Natural killer cell (primary cell): Measurements from ENCODE around the gene FOS. TPM values are rescaled to one million over a fixed set of nuclear protein-coding genes. Genes with fewer than 3 reads are reported as not detected.

ENCODE experiments used
- ATAC-seq, 3 donors: fragments of 150-1000 bp in 2 of 3; fragments of 200-7000 bp in 1 of 3; cut with Tn5 transposase; 1 replicate in 1 of 3; 2 replicates in 2 of 3; pipeline ENCODE4 v1.10.0; 2021; ENCODE audit warnings: mild to moderate bottlenecking in 2 of 3, moderate library complexity in 2 of 3
- DNase-seq, 2 donors: peaks; one replicate each; pipeline versions ENCODE4 v3.0.0 to v3.0.0-alpha.2; 2013 to 2021; ENCODE audit warnings: mixed read lengths in 1 of 2
- H3K27ac ChIP-seq: one replicate; pipeline ENCODE4 v1.5.1; 2013; ENCODE audit warnings: mild to moderate bottlenecking, low read length
- H3K27me3 ChIP-seq: one replicate; pipeline ENCODE4 v1.6.1; 2013; ENCODE audit warnings: low read length; ENCODE audit not compliant: control insufficient read depth, insufficient read depth
- H3K36me3 ChIP-seq: one replicate; pipeline ENCODE4 v1.6.1; 2013; ENCODE audit warnings: low read length; ENCODE audit not compliant: control insufficient read depth, insufficient read depth
- H3K4me1 ChIP-seq: one replicate; pipeline ENCODE4 v1.6.1; 2013; ENCODE audit warnings: low read length; ENCODE audit not compliant: control insufficient read depth, insufficient read depth
- H3K4me3 ChIP-seq: one replicate; pipeline ENCODE4 v1.5.1; 2013; ENCODE audit warnings: low read length
- H3K9me3 ChIP-seq: one replicate; pipeline ENCODE4 v1.6.1; 2013; ENCODE audit warnings: low read length; ENCODE audit not compliant: control insufficient read depth, insufficient read depth
- H3K27ac Mint-ChIP-seq, 2 donors: one replicate each; pipeline ENCODE4 v1.8.0; 2022; ENCODE audit warnings: mild to moderate bottlenecking in 2 of 2, mixed read lengths in 2 of 2, moderate library complexity in 1 of 2
- H3K27me3 Mint-ChIP-seq, 2 donors: one replicate each; pipeline ENCODE4 v1.8.0; 2022; ENCODE audit warnings: low read depth in 2 of 2, mixed read lengths in 2 of 2
- H3K36me3 Mint-ChIP-seq: one replicate; pipeline ENCODE4 v1.8.0; 2022; ENCODE audit warnings: mixed read lengths
- H3K4me1 Mint-ChIP-seq, 2 donors: one replicate each; pipeline ENCODE4 v1.8.0; 2022; ENCODE audit warnings: mixed read lengths in 2 of 2
- H3K4me3 Mint-ChIP-seq: one replicate; pipeline ENCODE4 v1.8.0; 2022; ENCODE audit warnings: mild to moderate bottlenecking, moderate library complexity, mixed read lengths
- H3K9me3 Mint-ChIP-seq, 2 donors: one replicate each; pipeline ENCODE4 v1.8.0; 2022; ENCODE audit warnings: mixed read lengths in 2 of 2
- WGBS: methylation state at CpG from one replicate; pipeline ENCODE4 v1.1.7; 2013; ENCODE audit warnings: missing lambda C conversion rate; ENCODE audit not compliant: insufficient coverage; 5-methylcytosine and 5-hydroxymethylcytosine counted together
- intact Hi-C: fragments of 100-400 bp; cut with micrococcal nuclease; formaldehyde crosslinking; loops from one replicate; pipeline ENCODE4 v1.14.2; 2022
- total RNA-seq, 4 donors: library from RNA; stranded (reverse); fragments of 120-200 nt in 1 of 4; gene quantifications; one replicate each; pipeline versions ENCODE4 v1.2.3 to v1.2.4, GENCODE V29; 2013 to 2022
- TF ChIP-seq, protein P1 (sequence below): fragments of 200-600 bp; IDR thresholded peaks from one replicate; pipeline ENCODE4 v1.8.0; 2022; ENCODE audit warnings: antibody characterized with exemption

The FOS gene
- total RNA-seq, 3 donors from 2014 or later (not counting 1 experiment from before 2014, with no cell fraction given), result 2,527 to 3,257 (median 3,104) TPM

DNA sequence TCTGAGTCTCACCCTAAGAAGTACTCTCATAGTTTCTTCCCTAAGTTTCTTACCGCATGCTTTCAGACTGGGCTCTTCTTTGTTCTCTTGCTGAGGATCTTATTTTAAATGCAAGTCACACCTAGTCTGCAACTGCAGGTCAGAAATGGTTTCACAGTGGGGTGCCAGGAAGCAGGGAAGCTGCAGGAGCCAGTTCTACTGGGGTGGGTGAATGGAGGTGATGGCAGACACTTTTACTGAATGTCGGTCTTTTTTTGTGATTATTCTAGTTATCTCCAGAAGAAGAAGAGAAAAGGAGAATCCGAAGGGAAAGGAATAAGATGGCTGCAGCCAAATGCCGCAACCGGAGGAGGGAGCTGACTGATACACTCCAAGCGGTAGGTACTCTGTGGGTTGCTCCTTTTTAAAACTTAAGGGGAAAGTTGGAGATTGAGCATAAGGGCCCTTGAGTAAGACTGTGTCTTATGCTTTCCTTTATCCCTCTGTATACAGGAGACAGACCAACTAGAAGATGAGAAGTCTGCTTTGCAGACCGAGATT lies 1.7 kb downstream of the FOS start:
- H3K27ac ChIP-seq, result no peak overlapping the region
- no peaks in the 10 kb centered on the region for H3K9me3 ChIP-seq
- TF ChIP-seq, protein P1, sequence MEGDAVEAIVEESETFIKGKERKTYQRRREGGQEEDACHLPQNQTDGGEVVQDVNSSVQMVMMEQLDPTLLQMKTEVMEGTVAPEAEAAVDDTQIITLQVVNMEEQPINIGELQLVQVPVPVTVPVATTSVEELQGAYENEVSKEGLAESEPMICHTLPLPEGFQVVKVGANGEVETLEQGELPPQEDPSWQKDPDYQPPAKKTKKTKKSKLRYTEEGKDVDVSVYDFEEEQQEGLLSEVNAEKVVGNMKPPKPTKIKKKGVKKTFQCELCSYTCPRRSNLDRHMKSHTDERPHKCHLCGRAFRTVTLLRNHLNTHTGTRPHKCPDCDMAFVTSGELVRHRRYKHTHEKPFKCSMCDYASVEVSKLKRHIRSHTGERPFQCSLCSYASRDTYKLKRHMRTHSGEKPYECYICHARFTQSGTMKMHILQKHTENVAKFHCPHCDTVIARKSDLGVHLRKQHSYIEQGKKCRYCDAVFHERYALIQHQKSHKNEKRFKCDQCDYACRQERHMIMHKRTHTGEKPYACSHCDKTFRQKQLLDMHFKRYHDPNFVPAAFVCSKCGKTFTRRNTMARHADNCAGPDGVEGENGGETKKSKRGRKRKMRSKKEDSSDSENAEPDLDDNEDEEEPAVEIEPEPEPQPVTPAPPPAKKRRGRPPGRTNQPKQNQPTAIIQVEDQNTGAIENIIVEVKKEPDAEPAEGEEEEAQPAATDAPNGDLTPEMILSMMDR, result no peak
- intact Hi-C loops, result no loop called here
- peaks cover 46 to 64% of the 10 kb centered on the region in 2 donors for H3K4me1 Mint-ChIP-seq
- peaks cover 49% of the 10 kb centered on the region for H3K4me1 ChIP-seq
- no peak for ATAC-seq
- H3K4me3 ChIP-seq, result peak overlapping the region; percentile 97
- peak overlapping the region; percentile 93 to 95 for H3K27ac Mint-ChIP-seq
- peaks cover 20 to 29% of the 10 kb centered on the region in 2 donors for H3K27me3 Mint-ChIP-seq
- H3K36me3 Mint-ChIP-seq, result peaks cover 7% of the 10 kb centered on the region
- H3K36me3 ChIP-seq, result peaks cover 16% of the 10 kb centered on the region
- 93% methylated on average over 7 of the region's 7 CpGs for WGBS
- DNase-seq, result no peak
- H3K4me3 Mint-ChIP-seq, result peak overlapping the region; percentile 93
- no peaks in the 10 kb centered on the region for H3K9me3 Mint-ChIP-seq
- H3K27me3 ChIP-seq, result peaks cover 21% of the 10 kb centered on the region

DNA sequence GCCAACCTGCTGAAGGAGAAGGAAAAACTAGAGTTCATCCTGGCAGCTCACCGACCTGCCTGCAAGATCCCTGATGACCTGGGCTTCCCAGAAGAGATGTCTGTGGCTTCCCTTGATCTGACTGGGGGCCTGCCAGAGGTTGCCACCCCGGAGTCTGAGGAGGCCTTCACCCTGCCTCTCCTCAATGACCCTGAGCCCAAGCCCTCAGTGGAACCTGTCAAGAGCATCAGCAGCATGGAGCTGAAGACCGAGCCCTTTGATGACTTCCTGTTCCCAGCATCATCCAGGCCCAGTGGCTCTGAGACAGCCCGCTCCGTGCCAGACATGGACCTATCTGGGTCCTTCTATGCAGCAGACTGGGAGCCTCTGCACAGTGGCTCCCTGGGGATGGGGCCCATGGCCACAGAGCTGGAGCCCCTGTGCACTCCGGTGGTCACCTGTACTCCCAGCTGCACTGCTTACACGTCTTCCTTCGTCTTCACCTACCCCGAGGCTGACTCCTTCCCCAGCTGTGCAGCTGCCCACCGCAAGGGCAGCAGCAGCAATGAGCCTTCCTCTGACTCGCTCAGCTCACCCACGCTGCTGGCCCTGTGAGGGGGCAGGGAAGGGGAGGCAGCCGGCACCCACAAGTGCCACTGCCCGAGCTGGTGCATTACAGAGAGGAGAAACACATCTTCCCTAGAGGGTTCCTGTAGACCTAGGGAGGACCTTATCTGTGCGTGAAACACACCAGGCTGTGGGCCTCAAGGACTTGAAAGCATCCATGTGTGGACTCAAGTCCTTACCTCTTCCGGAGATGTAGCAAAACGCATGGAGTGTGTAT lies 2.4 kb downstream of the FOS start:
- H3K9me3 ChIP-seq, result no peaks in the 10 kb centered on the region
- WGBS, result 92% methylated on average over 16 of the region's 17 CpGs
- TF ChIP-seq, protein P1, result no peak
- peaks cover 20 to 36% of the 10 kb centered on the region in 2 donors for H3K27me3 Mint-ChIP-seq
- ATAC-seq (no peak), DNase-seq (peak; percentile 51 to 70)
- peaks cover 21% of the 10 kb centered on the region for H3K27me3 ChIP-seq
- intact Hi-C loops, result no loop called here
- peaks cover 43% of the 10 kb centered on the region for H3K4me1 ChIP-seq
- H3K4me3 ChIP-seq, result peak overlapping the region; percentile 97
- H3K9me3 Mint-ChIP-seq, result no peaks in the 10 kb centered on the region
- H3K36me3 ChIP-seq, result peaks cover 16% of the 10 kb centered on the region
- H3K4me1 Mint-ChIP-seq, result peaks cover 43 to 59% of the 10 kb centered on the region in 2 donors
- H3K27ac ChIP-seq, result no peak overlapping the region
- peak overlapping the region; percentile 93 to 95 for H3K27ac Mint-ChIP-seq
- peak overlapping the region; percentile 93 for H3K4me3 Mint-ChIP-seq
- peaks cover 7% of the 10 kb centered on the region for H3K36me3 Mint-ChIP-seq

DNA sequence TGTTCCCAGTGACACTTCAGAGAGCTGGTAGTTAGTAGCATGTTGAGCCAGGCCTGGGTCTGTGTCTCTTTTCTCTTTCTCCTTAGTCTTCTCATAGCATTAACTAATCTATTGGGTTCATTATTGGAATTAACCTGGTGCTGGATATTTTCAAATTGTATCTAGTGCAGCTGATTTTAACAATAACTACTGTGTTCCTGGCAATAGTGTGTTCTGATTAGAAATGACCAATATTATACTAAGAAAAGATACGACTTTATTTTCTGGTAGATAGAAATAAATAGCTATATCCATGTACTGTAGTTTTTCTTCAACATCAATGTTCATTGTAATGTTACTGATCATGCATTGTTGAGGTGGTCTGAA lies 3.0 kb downstream of the FOS start:
- peak overlapping the region; percentile 93 to 95 for H3K27ac Mint-ChIP-seq
- H3K9me3 Mint-ChIP-seq, result no peaks in the 10 kb centered on the region
- peaks cover 16% of the 10 kb centered on the region for H3K36me3 ChIP-seq
- no CpG with 5 or more reads among the region's 1 CpG for WGBS
- intact Hi-C loops, result no loop called here
- H3K36me3 Mint-ChIP-seq, result peaks cover 7% of the 10 kb centered on the region
- DNase-seq (no peak), ATAC-seq (no peak)
- peaks cover 25 to 42% of the 10 kb centered on the region in 2 donors for H3K27me3 Mint-ChIP-seq
- peaks cover 37% of the 10 kb centered on the region for H3K4me1 ChIP-seq
- H3K27ac ChIP-seq, result no peak overlapping the region
- peaks cover 48 to 62% of the 10 kb centered on the region in 2 donors for H3K4me1 Mint-ChIP-seq
- H3K4me3 Mint-ChIP-seq, result peak overlapping the region; percentile 93
- TF ChIP-seq, protein P1, result no peak
- no peak overlapping the region for H3K4me3 ChIP-seq
- H3K27me3 ChIP-seq, result peaks cover 21% of the 10 kb centered on the region
- no peaks in the 10 kb centered on the region for H3K9me3 ChIP-seq
